ENCODE results near the gene SH3RF1. TPM values are rescaled to one million over a fixed set of nuclear protein-coding genes. Genes with fewer than 3 reads are reported as not detected.

Gene SH3RF1
- total and polyA plus RNA-seq, 2 experiments from 2014 or later = 7.8 to 12.4 TPM

GRCh38 chr4:169271692-169272007 is 894 bp upstream of the SH3RF1 start:
- peaks cover 4% of the 10 kb centered on the region for H3K27me3 ChIP-seq (ENCODE audit: insufficient read depth)
- H3K4me3 ChIP-seq = peak overlapping the region; percentile 82
- no peaks in the 10 kb centered on the region for H3K9me2 ChIP-seq (ENCODE audit: insufficient read depth)
- TF ChIP-seq EZH2 (IDR thresholded peaks at IDR 0.05; ENCODE audit: low read depth, unreplicated experiment) (no peak), ZNF462 (CRISPR knock-in tag; IDR thresholded peaks at IDR 0.05) (no peak), POLR2AphosphoS5 (IDR thresholded peaks at IDR 0.05; ENCODE audit: low read depth) (no peak), ZNF114 (CRISPR knock-in tag; IDR thresholded peaks at IDR 0.05) (no peak), CREB1 (CRISPR knock-in tag; IDR thresholded peaks at IDR 0.05; ENCODE audit: low read depth) (no peak), ETS1 (IDR thresholded peaks at IDR 0.05) (no peak), NANOG (IDR thresholded peaks at IDR 0.05; ENCODE audit: borderline replicate concordance) (no peak), ZNF331 (CRISPR knock-in tag; IDR thresholded peaks at IDR 0.05; ENCODE audit: low read depth) (no peak), STAT1 (IDR thresholded peaks at IDR 0.05; ENCODE audit: unreplicated experiment) (no peak)
- TF ChIP-seq, protein P1, sequence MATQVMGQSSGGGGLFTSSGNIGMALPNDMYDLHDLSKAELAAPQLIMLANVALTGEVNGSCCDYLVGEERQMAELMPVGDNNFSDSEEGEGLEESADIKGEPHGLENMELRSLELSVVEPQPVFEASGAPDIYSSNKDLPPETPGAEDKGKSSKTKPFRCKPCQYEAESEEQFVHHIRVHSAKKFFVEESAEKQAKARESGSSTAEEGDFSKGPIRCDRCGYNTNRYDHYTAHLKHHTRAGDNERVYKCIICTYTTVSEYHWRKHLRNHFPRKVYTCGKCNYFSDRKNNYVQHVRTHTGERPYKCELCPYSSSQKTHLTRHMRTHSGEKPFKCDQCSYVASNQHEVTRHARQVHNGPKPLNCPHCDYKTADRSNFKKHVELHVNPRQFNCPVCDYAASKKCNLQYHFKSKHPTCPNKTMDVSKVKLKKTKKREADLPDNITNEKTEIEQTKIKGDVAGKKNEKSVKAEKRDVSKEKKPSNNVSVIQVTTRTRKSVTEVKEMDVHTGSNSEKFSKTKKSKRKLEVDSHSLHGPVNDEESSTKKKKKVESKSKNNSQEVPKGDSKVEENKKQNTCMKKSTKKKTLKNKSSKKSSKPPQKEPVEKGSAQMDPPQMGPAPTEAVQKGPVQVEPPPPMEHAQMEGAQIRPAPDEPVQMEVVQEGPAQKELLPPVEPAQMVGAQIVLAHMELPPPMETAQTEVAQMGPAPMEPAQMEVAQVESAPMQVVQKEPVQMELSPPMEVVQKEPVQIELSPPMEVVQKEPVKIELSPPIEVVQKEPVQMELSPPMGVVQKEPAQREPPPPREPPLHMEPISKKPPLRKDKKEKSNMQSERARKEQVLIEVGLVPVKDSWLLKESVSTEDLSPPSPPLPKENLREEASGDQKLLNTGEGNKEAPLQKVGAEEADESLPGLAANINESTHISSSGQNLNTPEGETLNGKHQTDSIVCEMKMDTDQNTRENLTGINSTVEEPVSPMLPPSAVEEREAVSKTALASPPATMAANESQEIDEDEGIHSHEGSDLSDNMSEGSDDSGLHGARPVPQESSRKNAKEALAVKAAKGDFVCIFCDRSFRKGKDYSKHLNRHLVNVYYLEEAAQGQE (IDR thresholded peaks at IDR 0.05; ENCODE audit: unreplicated experiment) = no peak
- peaks cover 35% of the 10 kb centered on the region for H3K4me1 Mint-ChIP-seq
- peaks cover 31% of the 10 kb centered on the region for H3K79me2 ChIP-seq (replicated peaks; ENCODE audit: insufficient read depth)
- peak overlapping the region; percentile 84 for H3K4me3 Mint-ChIP-seq
- DNase-seq (ENCODE audit: low spot score) (no peak), ATAC-seq (peak; percentile 14)
- H3K4me2 ChIP-seq = peak overlapping the region; percentile 93
- peaks cover 5% of the 10 kb centered on the region for H3K27me3 Mint-ChIP-seq (ENCODE audit: insufficient read depth, low read depth, poor library complexity)
- H3F3A ChIP-seq (replicated peaks; ENCODE audit: low read depth) = peaks cover 5% of the 10 kb centered on the region; the same call in 1 of the 2 replicates
- H3K27ac Mint-ChIP-seq = peak overlapping the region; percentile 76; the same call in 1 of the 2 replicates
- H3K36me3 ChIP-seq (ENCODE audit: insufficient read depth) = no peaks in the 10 kb centered on the region
- 0 out of 2 replicates have a peak overlapping the region, but pooled peaks have one; percentile 33 for H3K27ac ChIP-seq (ENCODE audit: low read depth)
- peaks cover 40% of the 10 kb centered on the region for H3K4me1 ChIP-seq (ENCODE audit: insufficient read depth)
- no peaks in the 10 kb centered on the region; the same call in 2 of the 3 replicates for H3K36me3 Mint-ChIP-seq (ENCODE audit: low read depth)
- H4K20me1 ChIP-seq (replicated peaks; ENCODE audit: insufficient read depth) = no peaks in the 10 kb centered on the region
- peak overlapping the region; percentile 83 for H2AFZ ChIP-seq
- H3K9me3 Mint-ChIP-seq = no peaks in the 10 kb centered on the region

Data from GM23338 (cell line).